ES-I3 (cell line): ENCODE results near the gene CAV1.

Source experiments
- H3K36me3 ChIP-seq: 2 replicates; pipeline ENCODE4 v1.6.1; 2013; ENCODE audit warnings: mild to moderate bottlenecking, low read length, control low read depth, moderate library complexity; ENCODE audit not compliant: insufficient read depth
- H3K4me1 ChIP-seq: 2 replicates; pipeline ENCODE4 v1.6.1; 2013; ENCODE audit warnings: mild to moderate bottlenecking, control low read depth, low read length; ENCODE audit not compliant: insufficient read depth
- H3K9ac ChIP-seq: 2 replicates; pipeline ENCODE4 v1.6.1; 2013; ENCODE audit warnings: low read depth, mild to moderate bottlenecking, low read length, moderate library complexity
- H3K9me3 ChIP-seq: 2 replicates; pipeline ENCODE4 v1.6.1; 2013; ENCODE audit warnings: mild to moderate bottlenecking, low read length, moderate library complexity; ENCODE audit not compliant: control insufficient read depth, insufficient read depth

The CAV1 gene

DNA sequence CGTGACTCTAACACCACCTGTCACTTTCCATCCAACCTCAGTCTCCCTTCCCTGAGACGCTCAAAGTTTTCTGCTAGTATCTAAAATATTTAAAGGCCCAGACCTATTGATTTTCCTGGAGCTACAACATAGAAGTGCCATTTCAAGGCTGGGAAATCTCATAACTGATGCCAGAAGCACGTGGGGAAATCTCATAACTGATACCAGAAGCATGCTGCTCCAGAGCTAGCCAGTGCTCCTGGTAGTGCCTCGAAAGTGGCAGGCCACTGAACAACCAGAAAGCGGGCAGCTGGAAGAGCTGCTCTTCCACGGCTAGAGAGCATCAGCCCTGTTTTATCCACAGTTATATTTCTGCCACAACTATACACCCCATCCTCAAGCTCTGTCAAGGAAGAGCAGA, 72.5 kb downstream of the CAV1 start:
- Histone ChIP-seq H3K36me3 (no peaks in the 10 kb centered on the region), H3K4me1 (peaks cover 13% of the 10 kb centered on the region), H3K9ac (no peak overlapping the region), H3K9me3 (no peaks in the 10 kb centered on the region)

DNA sequence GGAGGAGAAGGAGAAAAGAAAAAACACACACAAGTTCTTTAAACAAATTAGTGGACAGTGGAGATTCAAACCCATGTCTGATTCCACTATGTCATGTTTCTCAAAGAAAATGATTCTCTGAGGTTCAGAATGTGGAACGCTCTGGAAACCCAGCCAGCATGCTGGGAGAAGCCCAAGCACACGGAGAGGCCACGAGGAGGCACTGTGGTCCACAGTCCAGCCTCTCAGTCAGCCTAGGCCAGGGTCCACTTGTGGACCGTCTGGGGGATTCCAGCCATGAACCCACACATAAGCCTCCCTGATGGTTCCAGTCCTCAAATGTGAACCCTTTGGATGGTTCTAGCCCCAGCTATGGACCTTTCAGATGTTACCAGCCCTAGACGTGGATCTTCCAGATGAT, 73.4 kb downstream of the CAV1 start:
- H3K9ac ChIP-seq: no peak overlapping the region
- peaks cover 4% of the 10 kb centered on the region for H3K4me1 ChIP-seq
- H3K9me3 ChIP-seq: no peaks in the 10 kb centered on the region
- H3K36me3 ChIP-seq: no peaks in the 10 kb centered on the region

DNA sequence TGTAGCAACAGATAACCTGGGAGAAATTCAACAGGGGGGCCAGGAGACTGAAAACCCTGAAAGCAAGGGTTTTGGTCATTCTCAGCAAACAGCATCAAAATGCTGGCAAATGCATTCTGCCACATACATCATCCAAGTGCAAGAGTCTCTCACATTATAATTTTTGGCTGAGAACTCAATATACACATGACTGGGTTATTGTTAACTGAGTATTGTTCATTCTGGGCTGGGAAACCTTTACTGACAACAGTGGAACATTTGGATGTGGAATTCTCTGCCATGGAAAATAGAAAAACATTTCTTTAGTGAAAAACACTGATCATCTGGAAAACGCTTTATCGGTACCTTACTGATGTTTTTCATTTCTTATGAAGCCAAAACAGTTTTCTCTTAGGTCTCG, 74.0 kb downstream of the CAV1 start:
- Histone ChIP-seq H3K9ac (no peak overlapping the region), H3K4me1 (peaks cover 5% of the 10 kb centered on the region; the same call in 1 of the 2 replicates), H3K36me3 (no peaks in the 10 kb centered on the region), H3K9me3 (no peaks in the 10 kb centered on the region)

DNA sequence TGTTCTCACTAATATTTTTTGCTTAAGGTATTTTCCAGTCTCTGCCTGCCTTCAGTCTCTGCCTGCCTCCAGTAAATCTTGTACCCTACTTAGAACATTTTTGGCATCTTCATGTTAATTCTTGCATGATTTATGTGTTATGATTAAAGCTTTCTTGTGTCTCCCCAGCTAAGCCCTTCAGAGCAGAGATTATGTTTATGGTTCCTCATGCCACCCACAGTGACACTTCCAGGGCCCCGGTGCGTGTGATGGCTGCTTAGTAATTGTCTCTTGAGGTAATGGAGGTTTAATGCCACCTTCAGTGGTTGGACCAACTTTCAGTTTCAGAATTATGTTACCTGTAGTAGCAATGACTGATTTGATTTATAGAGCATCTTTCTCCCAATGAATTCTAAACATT, 76.6 kb downstream of the CAV1 start:
- H3K9ac ChIP-seq: no peak overlapping the region
- H3K4me1 ChIP-seq: peaks cover 8% of the 10 kb centered on the region; the same call in 1 of the 2 replicates
- H3K9me3 ChIP-seq: no peaks in the 10 kb centered on the region
- no peaks in the 10 kb centered on the region for H3K36me3 ChIP-seq

DNA sequence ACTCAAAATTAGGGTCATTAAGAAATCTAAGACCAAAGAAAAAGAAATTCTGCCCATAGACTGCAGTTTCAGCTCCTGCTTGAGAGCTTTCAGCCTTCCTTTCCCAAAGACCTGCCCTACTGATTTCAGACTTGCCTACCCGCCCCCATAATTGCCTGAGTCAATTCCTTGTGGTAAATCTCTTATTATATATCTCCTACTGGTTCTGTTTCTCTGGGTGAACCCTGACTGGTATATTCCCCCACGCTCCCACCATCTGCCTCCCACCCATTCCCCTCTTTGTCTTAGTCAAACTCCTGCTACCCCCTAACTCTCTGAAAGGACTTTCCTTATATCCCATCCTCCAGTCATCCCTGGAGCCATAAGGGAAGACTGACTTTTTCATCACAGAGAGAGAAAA, 82.5 kb downstream of the CAV1 start:
- no peaks in the 10 kb centered on the region for H3K36me3 ChIP-seq
- no peaks in the 10 kb centered on the region for H3K9me3 ChIP-seq
- H3K9ac ChIP-seq: no peak overlapping the region
- H3K4me1 ChIP-seq: peaks cover 8% of the 10 kb centered on the region; the same call in 1 of the 2 replicates

DNA sequence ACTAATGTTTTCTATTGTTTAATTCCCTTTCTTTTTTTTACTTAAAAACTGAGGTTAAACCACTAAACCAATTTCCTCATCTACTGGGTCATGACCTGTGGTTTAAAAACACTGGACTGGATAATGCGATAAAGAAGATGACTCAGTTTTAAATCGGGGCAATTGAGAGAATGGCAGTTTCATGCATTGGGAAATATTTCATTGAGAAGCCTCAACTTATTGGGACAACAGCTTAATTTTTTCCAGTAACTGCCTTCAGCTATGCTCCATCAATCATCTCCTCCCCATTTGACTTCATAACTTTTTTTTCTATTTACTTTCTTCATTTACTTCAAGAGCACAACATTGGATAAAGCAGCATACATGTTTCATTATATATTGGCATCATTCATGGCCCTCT, 85.4 kb downstream of the CAV1 start:
- no peaks in the 10 kb centered on the region for H3K9me3 ChIP-seq
- no peak overlapping the region for H3K9ac ChIP-seq
- no peaks in the 10 kb centered on the region for H3K36me3 ChIP-seq
- H3K4me1 ChIP-seq: peaks cover 11% of the 10 kb centered on the region; the same call in 1 of the 2 replicates

DNA sequence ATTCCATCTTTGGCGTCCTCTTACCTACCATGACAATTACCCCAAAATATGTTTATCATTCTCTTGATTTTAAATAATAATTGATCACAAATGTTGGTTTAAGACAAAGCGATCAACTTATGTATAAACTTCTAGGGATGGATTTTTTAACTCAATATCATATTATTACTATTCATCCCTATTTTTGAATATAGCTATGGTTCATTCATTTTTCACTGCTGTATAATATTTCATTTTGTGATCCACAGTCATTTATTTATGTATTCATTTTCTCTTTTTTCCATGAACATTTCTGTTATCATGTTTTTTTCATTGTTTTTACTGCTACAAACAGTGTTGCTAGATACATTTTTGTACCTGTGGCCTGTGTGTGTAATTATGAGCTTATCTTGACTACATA, 85.9 kb downstream of the CAV1 start:
- no peaks in the 10 kb centered on the region for H3K36me3 ChIP-seq
- no peaks in the 10 kb centered on the region for H3K9me3 ChIP-seq
- peaks cover 16% of the 10 kb centered on the region; the same call in 1 of the 2 replicates for H3K4me1 ChIP-seq
- no peak overlapping the region for H3K9ac ChIP-seq
